Effector CD4-positive, alpha-beta T cell (primary cell): Measurements from ENCODE around the gene PNPLA8.

Source experiments
- DNase-seq: peaks from one replicate; pipeline ENCODE4 v3.0.0-alpha.2; 2020

Gene PNPLA8

DNA sequence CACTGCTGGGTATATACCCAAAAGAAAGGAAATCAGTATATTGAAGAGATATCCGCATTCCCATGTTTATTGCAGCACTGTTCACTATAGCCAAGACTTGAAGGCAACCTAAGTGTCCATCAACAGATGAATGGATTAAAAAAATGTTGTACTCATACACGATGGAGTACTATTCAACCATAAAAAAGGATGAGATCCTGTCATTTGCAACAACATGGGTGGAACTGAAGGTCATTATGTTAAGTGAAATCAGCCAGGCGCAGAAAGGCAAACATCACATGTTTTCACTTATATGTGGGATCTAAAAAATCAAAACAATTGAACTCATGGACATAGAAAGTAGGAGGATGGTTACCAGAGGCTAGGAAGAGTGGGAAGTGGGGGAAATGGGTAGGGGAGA, 89.0 kb downstream of the PNPLA8 start:
- no peak for DNase-seq

DNA sequence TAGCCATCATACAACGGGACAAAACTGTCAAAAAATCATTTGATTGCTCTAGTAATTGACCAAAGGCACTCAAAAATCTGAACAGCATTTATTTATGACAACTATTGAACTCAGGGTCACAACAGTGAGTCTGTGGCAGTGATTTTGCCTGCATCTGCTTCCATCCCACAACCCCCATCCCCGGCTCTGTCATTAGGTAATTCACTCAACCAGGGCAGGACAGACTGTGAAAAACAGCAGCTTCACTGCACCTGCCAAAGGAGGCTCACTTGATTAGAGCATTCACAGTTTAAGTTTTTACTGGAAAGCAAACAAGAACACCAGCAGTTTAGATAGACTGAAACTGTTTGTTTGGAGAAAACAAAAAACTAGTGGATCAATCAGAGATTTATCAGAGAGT, 91.9 kb downstream of the PNPLA8 start:
- no peak for DNase-seq

DNA sequence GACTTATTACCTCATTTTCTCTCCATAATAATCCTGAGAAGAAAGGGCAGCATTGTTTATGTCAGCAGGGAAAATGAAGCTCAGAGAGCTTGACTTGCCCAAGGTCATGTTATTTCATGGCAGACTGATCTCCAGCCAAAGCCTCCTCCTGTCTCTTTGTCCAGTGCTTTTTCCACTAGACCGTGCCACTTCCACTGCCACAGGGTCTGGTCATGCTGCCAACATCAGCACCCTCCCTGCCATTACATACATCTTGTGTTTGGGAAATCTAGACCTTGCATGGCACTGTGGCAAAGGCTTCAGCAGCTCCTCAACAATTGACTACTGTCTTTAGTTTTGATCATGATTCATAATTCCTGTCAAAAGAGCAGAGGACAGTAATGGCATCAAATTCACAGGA, 94.8 kb downstream of the PNPLA8 start:
- no peak for DNase-seq

- DNase-seq: no peak
Observed at GRCh38 chr7:108430664-108431063, 95.3 kb downstream of the PNPLA8 start.

- DNase-seq: no peak
Observed at GRCh38 chr7:108427766-108428165, 98.2 kb downstream of the PNPLA8 start.

DNA sequence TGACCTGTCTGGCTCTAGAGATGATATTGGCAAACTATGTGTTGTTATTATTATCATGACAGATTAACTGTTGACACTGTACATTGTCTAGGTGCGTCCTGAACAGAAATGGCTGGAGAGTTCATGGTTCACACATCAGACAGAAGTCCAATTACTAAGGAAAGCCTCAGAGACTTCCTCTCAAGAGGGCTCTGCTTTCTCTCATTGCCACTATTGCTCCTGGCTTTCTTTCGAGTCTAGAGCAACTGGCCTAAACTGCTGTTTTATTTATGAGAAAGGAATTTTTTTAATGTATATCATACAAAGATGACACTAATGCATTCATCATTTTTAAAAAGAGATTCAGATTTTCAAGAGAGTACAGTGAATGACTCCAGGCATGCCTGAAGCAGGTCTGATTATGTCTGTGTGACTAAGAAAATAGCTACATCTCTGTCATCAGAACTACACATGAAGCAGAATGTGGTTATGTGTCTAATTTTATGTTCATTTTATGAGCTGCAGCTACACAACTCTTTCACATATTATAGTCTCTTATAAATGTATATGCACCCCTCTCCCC, 100.1 kb downstream of the PNPLA8 start:
- DNase-seq: no peak

DNA sequence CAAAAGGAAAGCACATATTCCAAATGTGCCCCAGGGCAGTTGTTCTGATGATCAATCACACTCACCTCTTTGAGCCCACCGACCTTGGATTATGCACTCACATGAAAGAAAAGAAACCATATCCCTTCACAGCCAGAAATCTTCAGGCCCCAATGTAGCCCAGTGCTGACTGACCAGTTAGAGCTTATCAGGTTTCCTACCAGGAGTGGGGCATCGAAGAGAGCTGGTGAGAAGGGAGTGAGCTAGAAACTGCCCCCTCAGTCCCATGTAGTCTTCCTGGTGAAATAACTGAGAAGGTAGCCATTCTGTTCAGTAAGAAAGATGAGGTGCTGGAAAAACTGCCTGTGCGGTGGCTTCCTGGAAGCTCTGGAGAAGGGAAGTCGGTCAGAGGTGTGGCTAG, 101.9 kb downstream of the PNPLA8 start:
- DNase-seq: no peak

DNA sequence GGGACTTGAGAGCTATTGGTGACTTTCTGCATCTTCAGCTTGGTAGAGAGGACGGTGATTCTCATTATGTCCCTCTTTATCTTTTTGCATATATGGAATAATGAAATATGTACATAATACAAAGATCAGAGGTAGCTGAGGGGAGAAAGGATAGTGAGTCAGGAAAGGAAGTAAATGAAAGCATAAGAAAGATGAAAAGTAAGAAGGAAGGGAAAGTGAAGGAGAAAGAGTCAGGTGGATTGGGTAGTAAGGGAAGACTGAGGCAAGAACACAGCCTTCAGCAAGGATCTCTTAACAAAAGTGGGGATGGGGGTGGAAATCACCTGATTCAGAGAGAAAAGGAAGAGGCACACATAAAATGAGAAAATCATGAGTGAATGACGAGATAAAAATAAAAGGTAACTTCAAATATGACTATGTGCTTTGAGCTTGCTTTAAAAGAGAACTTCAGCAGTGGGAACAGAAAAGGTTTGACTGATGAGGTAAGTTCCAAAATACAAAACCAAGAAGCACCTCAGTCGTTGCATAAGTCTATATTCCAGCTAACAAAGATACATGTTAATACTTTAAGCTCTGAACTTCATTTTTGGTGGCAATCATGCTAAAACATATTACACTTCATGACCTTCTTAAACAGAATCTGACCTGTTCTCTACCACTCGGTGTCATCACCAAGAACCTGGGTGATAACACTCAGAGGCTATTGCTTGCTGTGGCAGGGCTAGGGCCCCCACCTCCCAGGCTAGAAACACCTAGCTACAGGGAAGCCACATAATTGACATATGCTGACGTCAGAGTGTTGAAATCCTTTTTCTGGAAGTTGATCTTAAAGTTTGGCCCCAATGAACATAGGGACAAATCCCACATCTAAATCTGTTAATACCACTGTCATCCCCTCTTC, 102.6 kb downstream of the PNPLA8 start:
- no peak for DNase-seq

DNA sequence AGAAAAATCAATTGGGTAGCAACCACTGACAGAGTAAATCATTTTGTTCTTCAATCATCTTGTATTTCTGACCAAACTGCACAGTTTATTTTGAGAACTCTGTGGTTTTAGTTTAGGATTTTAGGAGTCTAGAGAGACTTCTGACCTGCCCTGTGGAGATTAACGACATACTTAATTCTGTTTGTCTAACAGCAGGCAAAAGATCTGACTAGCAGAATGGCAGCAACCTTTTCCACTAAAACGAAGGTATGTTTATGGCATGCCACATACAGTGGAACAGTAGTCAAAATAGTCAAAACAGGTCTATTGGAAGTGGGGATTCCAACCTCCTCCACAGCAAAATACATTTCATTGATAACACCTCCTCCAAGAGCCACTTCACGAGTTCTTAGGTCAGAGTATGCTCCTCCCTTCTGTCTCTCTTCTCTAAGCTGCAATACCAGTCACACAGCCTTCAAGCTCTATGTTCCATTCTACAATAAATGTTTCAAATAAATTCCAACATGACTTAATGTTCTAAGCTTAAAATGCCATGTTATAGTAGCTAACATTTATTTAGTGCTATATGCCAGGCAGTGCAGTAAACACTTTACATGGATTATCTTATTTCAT, 104.1 kb downstream of the PNPLA8 start:
- no peak for DNase-seq
